Endothelial cell of umbilical vein (primary cell): ENCODE data around the gene TTC34. TPM values are rescaled to one million over a fixed set of nuclear protein-coding genes. Genes with fewer than 3 reads are reported as not detected.
"Not testable (repeated sequence)": the region's sequence is repeated elsewhere in the genome, so short reads cannot be mapped to it uniquely, and the experiment has no call there.

Experiments used
- BruUV-seq: library from RNA; stranded (reverse); fragments of 400-500 nt; replicated peaks from 2 replicates; lab custom pipeline; 2021; lab: Mats Ljungman, UMichigan
- CTCF ChIA-PET: fragments of 300-600, 350-600 bp; sonication (Branson Sonifier 250); formaldehyde crosslinking; loops from one replicate; lab custom pipeline; 2021; ENCODE audit warnings: antibody characterized with exemption, inconsistent platforms; lab: Charles Lee
- POLR2A ChIA-PET: fragments of 300-600, 350-600 bp; sonication (Branson Sonifier 250); formaldehyde crosslinking; loops from one replicate; lab custom pipeline; 2021; ENCODE audit warnings: antibody characterized with exemption, inconsistent platforms; lab: Charles Lee
- DNase-seq: peaks from one replicate; pipeline ENCODE4 v3.0.0-alpha.2; 2011; ENCODE audit warnings: low read depth, low spot score
- FAIRE-seq: peaks from 2 replicates; lab custom pipeline; 2011; peaks lifted over from hg19 to GRCh38; lab: Jason Lieb, UNC
- H2AFZ ChIP-seq: 2 replicates; pipeline ENCODE4 v1.6.0; 2012; ENCODE audit warnings: low read depth, low read length, control low read depth, inconsistent platforms
- H3K27ac ChIP-seq: 2 replicates; pipeline ENCODE4 v1.5.1; 2011; ENCODE audit warnings: low read depth, mild to moderate bottlenecking, control low read depth, low read length, moderate library complexity; ENCODE audit not compliant: insufficient read depth
- H3K27me3 ChIP-seq, 2 experiments: 2 replicates each; pipeline versions ENCODE4 v1.6.0 to v1.6.1; 2011; ENCODE audit warnings: low read length in 2 of 2, mixed read lengths in 1 of 2; ENCODE audit not compliant: control insufficient read depth in 2 of 2, insufficient read depth in 2 of 2
- H3K36me3 ChIP-seq, 2 experiments: 2 replicates in 1 of 2; 3 replicates in 1 of 2; pipeline ENCODE4 v1.5.1; 2011; ENCODE audit warnings: low read length in 2 of 2, mild to moderate bottlenecking in 1 of 2, moderate library complexity in 1 of 2; ENCODE audit not compliant: control insufficient read depth in 2 of 2, insufficient read depth in 2 of 2; ENCODE audit errors: extremely low read depth in 1 of 2
- H3K4me1 ChIP-seq: 3 replicates; pipeline ENCODE4 v1.5.1; 2011; ENCODE audit warnings: mild to moderate bottlenecking, low read length; ENCODE audit not compliant: control insufficient read depth, insufficient read depth; ENCODE audit errors: extremely low read depth
- H3K4me2 ChIP-seq: 2 replicates; pipeline ENCODE4 v1.6.1; 2011; ENCODE audit warnings: low read length, control low read depth, mixed read lengths; ENCODE audit not compliant: insufficient read depth
- H3K4me3 ChIP-seq, 3 experiments: fragments of 200-600 bp in 1 of 3; sonication (generic), shearing (Covaris generic) in 1 of 3; replicated peaks in 1 of 3; 2 replicates each; pipeline ENCODE4 v1.5.1; 2011 to 2016; ENCODE audit warnings: control low read depth in 3 of 3, low read length in 3 of 3, mild to moderate bottlenecking in 2 of 3, inconsistent platforms in 1 of 3, low read depth in 1 of 3, moderate library complexity in 1 of 3; ENCODE audit not compliant: insufficient read depth in 1 of 3
- H3K79me2 ChIP-seq: 2 replicates; pipeline ENCODE4 v1.6.0; 2012; ENCODE audit warnings: low read length, inconsistent platforms; ENCODE audit not compliant: control insufficient read depth, insufficient read depth
- H3K9ac ChIP-seq: replicated peaks from 2 replicates; pipeline ENCODE3; 2011; ENCODE audit warnings: low read length, control low read depth; ENCODE audit not compliant: insufficient read depth; ENCODE audit errors: extremely low read depth
- H3K9me1 ChIP-seq: replicated peaks from 3 replicates; pipeline ENCODE4 v1.6.0; 2011; ENCODE audit warnings: mild to moderate bottlenecking, low read length; ENCODE audit not compliant: control insufficient read depth, insufficient read depth; ENCODE audit errors: extremely low read depth
- H3K9me3 ChIP-seq: replicated peaks from 2 replicates; pipeline ENCODE4 v1.5.1; 2012; ENCODE audit warnings: low read length, inconsistent platforms; ENCODE audit not compliant: control insufficient read depth, insufficient read depth
- H4K20me1 ChIP-seq: replicated peaks from 2 replicates; pipeline ENCODE3; 2011; ENCODE audit warnings: mild to moderate bottlenecking, low read length; ENCODE audit not compliant: control insufficient read depth, insufficient read depth; ENCODE audit errors: extremely low read depth
- EZH2 ChIP-seq: IDR thresholded peaks from 2 replicates; pipeline ENCODE4 v1.6.1; 2012; ENCODE audit warnings: borderline replicate concordance, low read depth, mild to moderate bottlenecking, moderate library complexity, low read length, inconsistent platforms; ENCODE audit not compliant: severe bottlenecking
- FOS ChIP-seq: IDR thresholded peaks from 2 replicates; pipeline ENCODE4 v1.6.1; 2011; ENCODE audit warnings: mild to moderate bottlenecking, low read length, moderate library complexity, borderline replicate concordance; ENCODE audit not compliant: insufficient read depth
- JUN ChIP-seq: IDR thresholded peaks from 2 replicates; pipeline ENCODE4 v1.6.1; 2011; ENCODE audit warnings: borderline replicate concordance, low read depth; ENCODE audit not compliant: insufficient read length, insufficient read depth
- POLR2A ChIP-seq: IDR thresholded peaks from 2 replicates; pipeline ENCODE4 v1.6.1; 2012; ENCODE audit warnings: low read depth, mild to moderate bottlenecking, control low read depth, low read length
- POLR2AphosphoS5 ChIP-seq: IDR thresholded peaks from 2 replicates; pipeline ENCODE4 v1.6.1; 2012; ENCODE audit warnings: low read depth, mild to moderate bottlenecking, control low read depth, low read length, moderate library complexity; ENCODE audit not compliant: insufficient read depth
- dilution Hi-C: fragments of 300-500 bp; cut with MboI; formaldehyde crosslinking; loops from one replicate; pipeline ENCODE4 v1.15.0; 2019; ENCODE audit warnings: low sequenced_read_pairs; ENCODE audit not compliant: extremely low pct_ligation_motif_present
- intact Hi-C: fragments of 100-400 bp; cut with micrococcal nuclease; formaldehyde crosslinking; loops from one replicate; pipeline ENCODE4 v1.10.0; 2022
- polyA plus RNA-seq, 4 experiments: library from polyadenylated mRNA; depleted of rRNA in 3 of 4; stranded (reverse) in 3 of 4; unstranded in 1 of 4; fragments of >200 nt; gene quantifications; 2 replicates each; pipeline versions ENCODE4 v1.2.1 to v1.2.3, GENCODE V29; 2011 to 2012; ENCODE audit warnings: missing spikeins in 1 of 4
- total RNA-seq: library from RNA; stranded (reverse); gene quantifications from 2 replicates; pipeline ENCODE4 v1.2.3, GENCODE V29; 2021
- TF ChIP-seq, protein P1 (sequence below): IDR thresholded peaks from 2 replicates; pipeline ENCODE4 v1.6.1; 2011; ENCODE audit not compliant: insufficient read depth, insufficient read length
- TF ChIP-seq, protein P2 (sequence below), 2 donors: IDR thresholded peaks; 1 replicate in 1 of 2; 2 replicates in 1 of 2; pipeline ENCODE4 v1.5.1; 2011; ENCODE audit warnings: low read length in 2 of 2, mild to moderate bottlenecking in 2 of 2, moderate library complexity in 2 of 2, control low read depth in 1 of 2, inconsistent platforms in 1 of 2, low read depth in 1 of 2; ENCODE audit not compliant: insufficient read depth in 1 of 2; ENCODE audit errors: extremely low read depth in 1 of 2

TTC34 gene
- total and polyA plus RNA-seq, 2 donors (not counting 3 experiments of a cell fraction or from before 2014, with no cell fraction given), result 0.08 to 0.77 TPM

DNA sequence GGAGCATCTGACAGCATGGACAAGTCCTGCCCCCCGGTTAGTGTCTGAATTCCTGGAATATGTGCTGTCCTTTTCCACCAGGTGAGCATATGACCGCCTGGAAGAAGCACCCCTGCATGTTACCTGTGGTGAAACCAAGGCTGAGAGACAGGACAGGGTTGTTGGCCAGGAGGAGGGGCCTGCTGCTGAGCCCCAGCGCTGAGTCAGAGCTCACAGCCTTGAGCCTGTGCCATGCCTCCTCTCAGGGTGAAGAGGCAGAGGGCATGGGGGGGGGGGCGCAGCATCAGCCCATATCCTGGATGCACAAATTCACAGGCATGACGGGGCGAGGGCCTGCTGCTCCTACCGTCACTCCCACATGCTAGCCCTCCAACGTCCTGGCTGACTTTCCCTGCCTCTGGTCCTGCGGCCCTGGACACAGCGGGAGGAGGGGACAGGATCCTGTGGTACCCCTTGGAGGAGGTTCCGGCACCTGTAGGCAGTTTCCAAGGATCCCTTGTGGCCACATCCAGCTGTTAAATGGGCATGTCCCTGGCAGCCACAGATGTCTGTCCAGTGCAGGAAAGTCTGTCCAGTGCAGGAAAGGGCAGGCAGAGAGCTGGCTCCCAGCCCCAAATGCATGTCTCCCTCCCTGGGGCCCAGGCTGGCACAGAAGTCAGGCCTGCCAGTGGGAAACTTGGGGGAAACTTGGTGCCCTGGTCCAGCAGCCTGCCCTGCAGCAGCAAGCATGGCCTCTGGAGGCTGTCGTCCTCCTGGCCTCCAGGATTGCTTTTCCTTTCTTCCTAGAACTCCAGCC is 23.9 kb downstream of the TTC34 start:
- intact Hi-C loops, result no loop called here
- no TSS peak for BruUV-seq
- no peak overlapping the region for H3K27ac ChIP-seq
- FAIRE-seq (no peak), DNase-seq (no peak)
- POLR2A ChIA-PET, result no interaction called here
- H3K27me3 ChIP-seq, result no peaks in the 10 kb centered on the region
- no peaks in the 10 kb centered on the region for H4K20me1 ChIP-seq
- dilution Hi-C loops, result no loop called here
- no peaks in the 10 kb centered on the region for H3K79me2 ChIP-seq
- H3K9me3 ChIP-seq, result no peaks in the 10 kb centered on the region
- no peak overlapping the region for H3K4me3 ChIP-seq
- H3K4me2 ChIP-seq, result no peak overlapping the region
- H3K36me3 ChIP-seq, result no peaks in the 10 kb centered on the region
- H3K9me1 ChIP-seq, result no peaks in the 10 kb centered on the region
- TF ChIP-seq FOS (no peak), EZH2 (no peak), POLR2AphosphoS5 (no peak), POLR2A (no peak), JUN (no peak)
- TF ChIP-seq, protein P1, sequence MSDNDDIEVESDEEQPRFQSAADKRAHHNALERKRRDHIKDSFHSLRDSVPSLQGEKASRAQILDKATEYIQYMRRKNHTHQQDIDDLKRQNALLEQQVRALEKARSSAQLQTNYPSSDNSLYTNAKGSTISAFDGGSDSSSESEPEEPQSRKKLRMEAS, result no peak
- TF ChIP-seq, protein P2, sequence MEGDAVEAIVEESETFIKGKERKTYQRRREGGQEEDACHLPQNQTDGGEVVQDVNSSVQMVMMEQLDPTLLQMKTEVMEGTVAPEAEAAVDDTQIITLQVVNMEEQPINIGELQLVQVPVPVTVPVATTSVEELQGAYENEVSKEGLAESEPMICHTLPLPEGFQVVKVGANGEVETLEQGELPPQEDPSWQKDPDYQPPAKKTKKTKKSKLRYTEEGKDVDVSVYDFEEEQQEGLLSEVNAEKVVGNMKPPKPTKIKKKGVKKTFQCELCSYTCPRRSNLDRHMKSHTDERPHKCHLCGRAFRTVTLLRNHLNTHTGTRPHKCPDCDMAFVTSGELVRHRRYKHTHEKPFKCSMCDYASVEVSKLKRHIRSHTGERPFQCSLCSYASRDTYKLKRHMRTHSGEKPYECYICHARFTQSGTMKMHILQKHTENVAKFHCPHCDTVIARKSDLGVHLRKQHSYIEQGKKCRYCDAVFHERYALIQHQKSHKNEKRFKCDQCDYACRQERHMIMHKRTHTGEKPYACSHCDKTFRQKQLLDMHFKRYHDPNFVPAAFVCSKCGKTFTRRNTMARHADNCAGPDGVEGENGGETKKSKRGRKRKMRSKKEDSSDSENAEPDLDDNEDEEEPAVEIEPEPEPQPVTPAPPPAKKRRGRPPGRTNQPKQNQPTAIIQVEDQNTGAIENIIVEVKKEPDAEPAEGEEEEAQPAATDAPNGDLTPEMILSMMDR (IDR thresholded peaks at IDR 0.05; ENCODE audit: extremely low read depth in 1 of 2, insufficient read depth in 1 of 2, low read depth in 1 of 2, low read length in 2 of 2), result no peak
- H3K4me1 ChIP-seq, result no peaks in the 10 kb centered on the region
- H3K9ac ChIP-seq, result no peak overlapping the region
- H2AFZ ChIP-seq, result no peak overlapping the region
- CTCF ChIA-PET, result no interaction called here

DNA sequence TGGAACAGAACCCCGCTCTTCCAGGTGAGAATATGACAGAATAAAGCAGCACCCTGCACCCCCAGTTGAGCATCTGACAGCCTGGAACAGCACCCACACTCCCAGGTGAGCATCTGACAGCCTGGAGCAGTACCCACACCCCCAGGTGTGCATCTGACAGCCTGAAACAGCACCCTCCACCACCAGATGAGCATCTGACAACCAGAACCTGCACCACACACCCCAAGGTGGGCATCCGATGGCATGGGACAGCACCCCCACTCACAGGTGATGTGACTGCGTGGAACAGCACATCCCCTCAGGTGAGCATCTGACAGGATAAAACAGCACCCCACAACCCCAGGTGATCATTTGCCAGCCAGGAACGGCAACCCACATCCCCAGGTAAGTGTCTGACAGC is 26.2 kb downstream of the TTC34 start:
- POLR2A ChIA-PET, H3K9me3 ChIP-seq, H3K27ac ChIP-seq, H3K79me2 ChIP-seq, intact Hi-C loops, H3K9ac ChIP-seq, H3K36me3 ChIP-seq, BruUV-seq, H3K27me3 ChIP-seq, H3K4me3 ChIP-seq, H3K9me1 ChIP-seq, dilution Hi-C loops, H4K20me1 ChIP-seq, H3K4me2 ChIP-seq, FAIRE-seq, CTCF ChIA-PET, H2AFZ ChIP-seq, H3K4me1 ChIP-seq, DNase-seq: not testable (repeated sequence)

DNA sequence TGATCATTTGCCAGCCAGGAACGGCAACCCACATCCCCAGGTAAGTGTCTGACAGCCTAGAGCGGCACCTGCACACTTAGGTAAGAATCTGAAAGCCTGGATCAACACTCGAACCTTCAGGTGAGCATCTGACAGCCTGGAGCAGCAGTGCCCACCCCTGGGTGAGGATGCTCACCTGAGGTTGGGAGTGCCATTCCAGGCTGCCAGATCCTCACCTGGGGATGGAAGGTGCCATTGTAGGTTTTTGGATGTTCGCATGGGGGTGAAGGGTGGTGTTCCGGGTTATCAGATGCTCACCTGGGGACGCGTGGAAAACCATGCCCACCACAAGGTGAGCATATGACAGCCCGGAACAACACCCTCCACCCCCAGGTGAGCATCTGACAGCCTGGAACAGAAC is 33.4 kb downstream of the TTC34 start:
- H3K4me2 ChIP-seq, H3K27ac ChIP-seq, H3K36me3 ChIP-seq, DNase-seq, dilution Hi-C loops, H3K9me3 ChIP-seq, H3K9me1 ChIP-seq, H3K9ac ChIP-seq, H4K20me1 ChIP-seq, POLR2A ChIA-PET, H3K4me3 ChIP-seq, CTCF ChIA-PET, intact Hi-C loops, H3K4me1 ChIP-seq, H2AFZ ChIP-seq, H3K27me3 ChIP-seq, H3K79me2 ChIP-seq, FAIRE-seq, BruUV-seq: not testable (repeated sequence)
